Measurements from ENCODE around the gene HAUS7. TPM values are rescaled to one million over a fixed set of nuclear protein-coding genes. Genes with fewer than 3 reads are reported as not detected.

The HAUS7 gene
- total RNA-seq, result 22.3 and 22.9 TPM in 2 replicates
- long read RNA-seq, transcript HAUS7-202 (10 exons, 1,363 nt), result major isoform, 25 of 25 reads
- long read RNA-seq, partial matches to known transcripts, result 0 of 25 reads
- long read RNA-seq, other reads (novel, unspliced or antisense), result 0 of 25 reads

- Mint-ChIP-seq H3K9me3 (ENCODE audit: low read depth) (no peaks in the 10 kb centered on the region), H3K4me1 (ENCODE audit: low read depth) (no peaks in the 10 kb centered on the region), H3K4me3 (ENCODE audit: low read depth) (peak within 1 kb of the TSS; percentile 78), H3K36me3 (ENCODE audit: insufficient read depth) (no peaks in the 10 kb centered on the region), H3K27me3 (peaks cover 5% of the 10 kb centered on the region), H3K27ac (no peak within 1 kb of the TSS)
- DNase-seq (ENCODE audit: low spot score, unreplicated experiment), result peak; percentile 67
- TF ChIP-seq CTCF (IDR thresholded peaks at IDR 0.05; ENCODE audit: unreplicated experiment), result peak; percentile 68
Observed at GRCh38 chrX:153470411-153471363, at the start of gene HAUS7. Gene HAUS7, minus strand, starts transcription at chrX:153470576. Its CDS starts 19 bp downstream, at chrX:153470557.

- H3K4me1 Mint-ChIP-seq (ENCODE audit: low read depth), result no peaks in the 10 kb centered on the region
Observed at GRCh38 chrX:153519569-153520286, 49.4 kb upstream of the HAUS7 start.

GRCh38 chrX:153517946-153518834 is 47.8 kb upstream of the HAUS7 start:
- no peak overlapping the region for H3K27ac Mint-ChIP-seq
- DNase-seq (ENCODE audit: low spot score, unreplicated experiment), result no peak

More at GRCh38 chrX:153519569-153520286, 49.4 kb upstream of the HAUS7 start:
- DNase-seq (ENCODE audit: low spot score, unreplicated experiment), result no peak
- no peak overlapping the region for H3K4me3 Mint-ChIP-seq (ENCODE audit: low read depth)
- peaks cover 2% of the 10 kb centered on the region for H3K36me3 Mint-ChIP-seq (ENCODE audit: insufficient read depth)
- no peak for TF ChIP-seq CTCF (IDR thresholded peaks at IDR 0.05; ENCODE audit: unreplicated experiment)
- no peak overlapping the region for H3K27ac Mint-ChIP-seq
- peaks cover 10% of the 10 kb centered on the region for H3K9me3 Mint-ChIP-seq (ENCODE audit: low read depth)
- H3K27me3 Mint-ChIP-seq, result peaks cover 48% of the 10 kb centered on the region

GRCh38 chrX:153517423-153517822 is 47.0 kb upstream of the HAUS7 start, which contains the start of gene ATP2B3:
Gene ATP2B3, plus strand, starts transcription at chrX:153517642. Its CDS starts 18,606 bp downstream, at chrX:153536248.
- TF ChIP-seq CTCF (IDR thresholded peaks at IDR 0.05; ENCODE audit: unreplicated experiment), result no peak
- H3K9me3 Mint-ChIP-seq (ENCODE audit: low read depth), result peaks cover 6% of the 10 kb centered on the region
- peaks cover 2% of the 10 kb centered on the region for H3K36me3 Mint-ChIP-seq (ENCODE audit: insufficient read depth)
- peak within 1 kb of the TSS; percentile 57 for H3K4me3 Mint-ChIP-seq (ENCODE audit: low read depth)
- peaks cover 48% of the 10 kb centered on the region for H3K27me3 Mint-ChIP-seq
- no peak for DNase-seq (ENCODE audit: low spot score, unreplicated experiment)
- H3K27ac Mint-ChIP-seq, result no peak within 1 kb of the TSS
- H3K4me1 Mint-ChIP-seq (ENCODE audit: low read depth), result no peaks in the 10 kb centered on the region

More at GRCh38 chrX:153517946-153518834, 47.8 kb upstream of the HAUS7 start:
- Mint-ChIP-seq H3K27me3 (peaks cover 48% of the 10 kb centered on the region), H3K4me1 (ENCODE audit: low read depth) (no peaks in the 10 kb centered on the region), H3K36me3 (ENCODE audit: insufficient read depth) (peaks cover 2% of the 10 kb centered on the region), H3K9me3 (ENCODE audit: low read depth) (peaks cover 6% of the 10 kb centered on the region), H3K4me3 (ENCODE audit: low read depth) (peak overlapping the region; percentile 57)
- TF ChIP-seq CTCF (IDR thresholded peaks at IDR 0.05; ENCODE audit: unreplicated experiment), result no peak
